Activated CD8-positive, alpha-beta memory T cell treated with anti-CD3 and anti-CD28 coated beads for 1 hour (primary cell): ENCODE data around the gene EPC2.
"Not testable (repeated sequence)": the region's sequence is repeated elsewhere in the genome, so short reads cannot be mapped to it uniquely, and the experiment has no call there.

Source experiments
- DNase-seq, 2 donors: peaks; one replicate each; pipeline ENCODE4 v3.0.0-alpha.2; 2020; ENCODE audit warnings: low read depth in 1 of 2; ENCODE audit errors: extremely low read depth in 1 of 2

Gene EPC2

GRCh38 chr2:148638543-148638942, 6.0 kb upstream of the EPC2 start:
- DNase-seq: no peak

GRCh38 chr2:148640767-148641166, 3.8 kb upstream of the EPC2 start:
- DNase-seq: no peak

GRCh38 chr2:148642112-148642744, 2.3 kb upstream of the EPC2 start:
- DNase-seq: no peak

GRCh38 chr2:148642891-148643416, 1.6 kb upstream of the EPC2 start:
- no peak for DNase-seq

GRCh38 chr2:148643421-148643820, 1.1 kb upstream of the EPC2 start:
- no peak for DNase-seq

- peak; percentile 79 to 93 for DNase-seq
These were observed 460 bp downstream of the EPC2 start for GRCh38 chr2:148644883-148645538.

GRCh38 chr2:148645539-148646230, 1.1 kb downstream of the EPC2 start:
- peak; percentile 17 to 33 for DNase-seq

GRCh38 chr2:148646231-148646559, 1.6 kb downstream of the EPC2 start:
- DNase-seq: no peak

- DNase-seq: not testable (repeated sequence)
These were observed 3.2 kb downstream of the EPC2 start for GRCh38 chr2:148647711-148648110.

- DNase-seq: no peak
These were observed 5.4 kb downstream of the EPC2 start for GRCh38 chr2:148649936-148650335.

GRCh38 chr2:148650881-148651280, 6.3 kb downstream of the EPC2 start:
- no peak for DNase-seq

GRCh38 chr2:148651972-148652371, 7.4 kb downstream of the EPC2 start:
- no peak for DNase-seq

- DNase-seq: no peak
These were observed 8.9 kb downstream of the EPC2 start for GRCh38 chr2:148653437-148653836.

- DNase-seq: no peak
These were observed 9.9 kb downstream of the EPC2 start for GRCh38 chr2:148654435-148654834.

- no peak for DNase-seq
These were observed 12.0 kb downstream of the EPC2 start for GRCh38 chr2:148656516-148656915.

- no peak for DNase-seq
These were observed 14.5 kb downstream of the EPC2 start for GRCh38 chr2:148658807-148659722.

- DNase-seq: no peak
These were observed 16.4 kb downstream of the EPC2 start for GRCh38 chr2:148660999-148661398.

GRCh38 chr2:148662332-148662731, 17.8 kb downstream of the EPC2 start:
- DNase-seq: not testable (repeated sequence)

GRCh38 chr2:148664229-148664628, 19.7 kb downstream of the EPC2 start:
- no peak for DNase-seq

GRCh38 chr2:148666555-148666954, 22.0 kb downstream of the EPC2 start:
- DNase-seq: no peak
